Tibial nerve (tissue), 4 donors: Measurements from ENCODE around the gene SYCP2. TPM values are rescaled to one million over a fixed set of nuclear protein-coding genes. Genes with fewer than 3 reads are reported as not detected.

Experiments
- DNase-seq, 2 donors: peaks; one replicate each; pipeline ENCODE4 v3.0.0-alpha.2; 2019; ENCODE audit warnings: low spot score in 2 of 2
- H3K27ac ChIP-seq, 4 donors: fragments of 200-600 bp; sonication (generic) in 3 of 4; one replicate each; pipeline ENCODE4 v1.5.1; 2017 to 2019; ENCODE audit warnings: mild to moderate bottlenecking in 1 of 4
- H3K27me3 ChIP-seq, 2 donors: fragments of 200-600 bp; sonication (generic) in 1 of 2; one replicate each; pipeline versions ENCODE4 v1.5.1 to v1.6.0; 2017 to 2019
- H3K36me3 ChIP-seq, 3 donors: fragments of 200-600 bp; sonication (generic); one replicate each; pipeline ENCODE4 v1.5.1; 2018 to 2019
- H3K4me1 ChIP-seq, 4 donors: fragments of 200-600 bp; sonication (generic) in 3 of 4; one replicate each; pipeline ENCODE4 v1.5.1; 2017 to 2019
- H3K4me3 ChIP-seq, 4 donors: fragments of 200-600 bp; sonication (generic) in 3 of 4; one replicate each; pipeline ENCODE4 v1.5.1; 2017 to 2019; ENCODE audit warnings: mild to moderate bottlenecking in 1 of 4, moderate library complexity in 1 of 4
- H3K9me3 ChIP-seq, 4 donors: fragments of 200-600 bp; sonication (generic) in 3 of 4; one replicate each; pipeline ENCODE4 v1.5.1; 2017 to 2019
- EP300 ChIP-seq, 2 donors: sonication (generic); formaldehyde crosslinking; IDR thresholded peaks; one replicate each; pipeline ENCODE4 v1.6.1; 2017; ENCODE audit warnings: antibody characterized with exemption in 2 of 2, mild to moderate bottlenecking in 1 of 2
- POLR2A ChIP-seq, 2 donors: fragments of 450-650 bp; IDR thresholded peaks; one replicate each; pipeline ENCODE4 v1.6.1; 2017; ENCODE audit warnings: antibody characterized with exemption in 2 of 2, mild to moderate bottlenecking in 2 of 2, moderate library complexity in 2 of 2
- WGBS, 2 donors: methylation state at CpG; one replicate each; pipeline ENCODE4 v1.1.5; 2018; 5-methylcytosine and 5-hydroxymethylcytosine counted together
- total RNA-seq, 4 donors: library from RNA; depleted of rRNA; stranded (reverse); fragments of >200 nt; gene quantifications; one replicate each; pipeline ENCODE4 v1.1.0, GENCODE V29; 2016
- TF ChIP-seq, protein P1 (sequence below), 5 experiments: fragments of 200-600 bp in 3 of 5; fragments of 450-650 bp in 2 of 5; sonication (generic) in 3 of 5; IDR thresholded peaks; one replicate each; pipeline ENCODE4 v1.5.1; 2016 to 2019; ENCODE audit warnings: antibody characterized with exemption in 5 of 5, mild to moderate bottlenecking in 3 of 5, moderate library complexity in 2 of 5

Gene SYCP2
- total RNA-seq, 4 donors from 2014 or later = 3.1 to 4.2 (median 3.6) TPM

- no peaks in the 10 kb centered on the region for H3K27me3 ChIP-seq
- 53 to 92% methylated on average over 42 to 69 of the region's 104 CpGs for whole genome bisulfite sequencing, 2 donors
- no peaks in the 10 kb centered on the region for H3K9me3 ChIP-seq
- peaks cover 0 to 73% (median 35%) of the 10 kb centered on the region in 4 donors for H3K4me1 ChIP-seq
- H3K4me3 ChIP-seq = peak overlapping the region; percentile 73 to 92 (median 80)
- peaks cover 0 to 20% (median 6%) of the 10 kb centered on the region in 3 donors for H3K36me3 ChIP-seq
- DNase-seq = no peak
- H3K27ac ChIP-seq = peak overlapping the region; percentile 85 to 94 (median 91)
- TF ChIP-seq POLR2A (IDR thresholded peaks at IDR 0.05) (no peak), EP300 (IDR thresholded peaks at IDR 0.05) (no peak)
- TF ChIP-seq, protein P1, sequence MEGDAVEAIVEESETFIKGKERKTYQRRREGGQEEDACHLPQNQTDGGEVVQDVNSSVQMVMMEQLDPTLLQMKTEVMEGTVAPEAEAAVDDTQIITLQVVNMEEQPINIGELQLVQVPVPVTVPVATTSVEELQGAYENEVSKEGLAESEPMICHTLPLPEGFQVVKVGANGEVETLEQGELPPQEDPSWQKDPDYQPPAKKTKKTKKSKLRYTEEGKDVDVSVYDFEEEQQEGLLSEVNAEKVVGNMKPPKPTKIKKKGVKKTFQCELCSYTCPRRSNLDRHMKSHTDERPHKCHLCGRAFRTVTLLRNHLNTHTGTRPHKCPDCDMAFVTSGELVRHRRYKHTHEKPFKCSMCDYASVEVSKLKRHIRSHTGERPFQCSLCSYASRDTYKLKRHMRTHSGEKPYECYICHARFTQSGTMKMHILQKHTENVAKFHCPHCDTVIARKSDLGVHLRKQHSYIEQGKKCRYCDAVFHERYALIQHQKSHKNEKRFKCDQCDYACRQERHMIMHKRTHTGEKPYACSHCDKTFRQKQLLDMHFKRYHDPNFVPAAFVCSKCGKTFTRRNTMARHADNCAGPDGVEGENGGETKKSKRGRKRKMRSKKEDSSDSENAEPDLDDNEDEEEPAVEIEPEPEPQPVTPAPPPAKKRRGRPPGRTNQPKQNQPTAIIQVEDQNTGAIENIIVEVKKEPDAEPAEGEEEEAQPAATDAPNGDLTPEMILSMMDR (IDR thresholded peaks at IDR 0.05) = no peak
Measured at GRCh38 chr20:59939052-59939878, 5.8 kb upstream of the SYCP2 start.

- Histone ChIP-seq H3K4me3 (peak overlapping the region in 2 of 4 donors; percentile 75 to 85), H3K4me1 (peaks cover 0 to 73% (median 36%) of the 10 kb centered on the region in 4 donors), H3K27me3 (no peaks in the 10 kb centered on the region), H3K27ac (peak overlapping the region in 2 of 4 donors; percentile 26 to 90), H3K36me3 (peaks cover 0 to 15% (median under 1%) of the 10 kb centered on the region in 3 donors), H3K9me3 (no peaks in the 10 kb centered on the region)
- no peak for DNase-seq
- no peak for TF ChIP-seq EP300 (IDR thresholded peaks at IDR 0.05)
- TF ChIP-seq, protein P1 (IDR thresholded peaks at IDR 0.05) = no peak
- no peak for TF ChIP-seq POLR2A (IDR thresholded peaks at IDR 0.05)
- 74 to 81% methylated on average over 7 of the region's 7 CpGs for WGBS, 2 donors
Measured at GRCh38 chr20:59938696-59939051, 5.2 kb upstream of the SYCP2 start.

GRCh38 chr20:59938221-59938620, 4.8 kb upstream of the SYCP2 start:
- DNase-seq = no peak
- Histone ChIP-seq H3K4me1 (peaks cover 0 to 76% (median 36%) of the 10 kb centered on the region in 4 donors), H3K36me3 (peaks cover 0 to 12% (median 0%) of the 10 kb centered on the region in 3 donors), H3K27ac (peak overlapping the region in 2 of 4 donors; percentile 26 to 27), H3K9me3 (no peaks in the 10 kb centered on the region), H3K4me3 (peak overlapping the region in 1 of 4 donors; percentile 85), H3K27me3 (no peaks in the 10 kb centered on the region)
- TF ChIP-seq POLR2A (IDR thresholded peaks at IDR 0.05) (no peak), EP300 (IDR thresholded peaks at IDR 0.05) (no peak)
- TF ChIP-seq, protein P1 (IDR thresholded peaks at IDR 0.05) = no peak
- 49 to 50% methylated on average over 4 of the region's 4 CpGs for WGBS, 2 donors

DNA sequence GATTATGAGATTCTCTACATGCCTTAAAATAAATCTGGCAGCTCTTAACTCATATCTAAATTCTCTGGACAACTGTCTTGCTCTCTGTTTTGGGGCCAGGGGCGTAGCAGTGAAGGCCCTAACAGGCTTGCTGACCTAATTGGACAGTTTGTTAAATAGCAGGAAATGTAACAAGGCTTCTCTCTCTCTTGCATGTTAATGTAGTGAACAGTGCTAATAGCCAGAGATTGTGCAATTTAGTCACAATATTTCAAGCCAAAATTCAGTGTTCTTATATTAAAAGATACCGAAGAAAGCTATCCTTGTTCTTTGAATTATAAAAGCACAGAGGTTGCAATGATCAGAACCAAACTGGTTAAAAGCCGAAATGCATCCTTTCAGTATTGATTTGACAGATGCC, 3.7 kb upstream of the SYCP2 start:
- WGBS, 2 donors = 50 to 53% methylated on average over 3 of the region's 3 CpGs
- no peak for TF ChIP-seq POLR2A (IDR thresholded peaks at IDR 0.05)
- TF ChIP-seq, protein P1 (IDR thresholded peaks at IDR 0.05) = no peak
- TF ChIP-seq EP300 (IDR thresholded peaks at IDR 0.05) = no peak
- Histone ChIP-seq H3K36me3 (peaks cover 0 to 1% (median 0%) of the 10 kb centered on the region in 3 donors), H3K4me1 (peaks cover 0 to 68% (median 33%) of the 10 kb centered on the region in 4 donors), H3K27ac (no peak overlapping the region), H3K9me3 (no peaks in the 10 kb centered on the region), H3K27me3 (no peaks in the 10 kb centered on the region), H3K4me3 (no peak overlapping the region)
- DNase-seq = no peak

GRCh38 chr20:59936409-59936808, 3.0 kb upstream of the SYCP2 start:
- Histone ChIP-seq H3K9me3 (no peaks in the 10 kb centered on the region), H3K27me3 (no peaks in the 10 kb centered on the region), H3K27ac (no peak overlapping the region), H3K36me3 (no peaks in the 10 kb centered on the region), H3K4me1 (peaks cover 0 to 60% (median 28%) of the 10 kb centered on the region in 4 donors), H3K4me3 (no peak overlapping the region)
- 62 to 70% methylated on average over 4 of the region's 4 CpGs for WGBS, 2 donors
- no peak for DNase-seq
- no peak for TF ChIP-seq POLR2A (IDR thresholded peaks at IDR 0.05)
- TF ChIP-seq, protein P1 (IDR thresholded peaks at IDR 0.05) = no peak
- no peak for TF ChIP-seq EP300 (IDR thresholded peaks at IDR 0.05)
